Measurements from ENCODE around the gene TSPEAR. TPM values are rescaled to one million over a fixed set of nuclear protein-coding genes. Genes with fewer than 3 reads are reported as not detected.
"Not testable (repeated sequence)": the region's sequence is repeated elsewhere in the genome, so short reads cannot be mapped to it uniquely, and the experiment has no call there.

TSPEAR gene
- total RNA-seq, 1 donor = not detected

DNA sequence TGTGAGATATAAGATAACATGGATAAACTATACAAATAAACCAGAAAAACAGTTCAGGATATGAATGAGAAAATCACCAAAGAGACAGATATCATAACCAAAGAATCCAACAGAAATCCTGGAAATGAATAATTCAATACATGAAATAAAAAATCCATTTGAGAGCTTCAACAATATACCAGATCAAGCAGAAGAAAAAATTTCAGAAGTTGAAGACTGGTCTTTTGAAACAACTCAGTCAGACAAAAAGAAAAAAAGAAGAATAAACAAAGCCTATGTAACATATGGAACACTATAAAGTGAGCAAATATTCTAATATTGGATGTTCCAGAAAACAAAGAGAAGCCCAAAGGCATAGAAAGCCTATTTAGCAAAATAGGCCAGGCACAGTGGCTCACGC lies 39.5 kb downstream of the TSPEAR start:
- no peak overlapping the region for H3K4me3 ChIP-seq (ENCODE audit: low read length)
- no peaks in the 10 kb centered on the region for H3K9me3 ChIP-seq (ENCODE audit: low read depth, low read length)
- no peaks in the 10 kb centered on the region for H3K4me1 ChIP-seq (ENCODE audit: insufficient read depth, low read length)
- peaks cover 4% of the 10 kb centered on the region for H3K27me3 ChIP-seq (ENCODE audit: insufficient read depth, low read length)

DNA sequence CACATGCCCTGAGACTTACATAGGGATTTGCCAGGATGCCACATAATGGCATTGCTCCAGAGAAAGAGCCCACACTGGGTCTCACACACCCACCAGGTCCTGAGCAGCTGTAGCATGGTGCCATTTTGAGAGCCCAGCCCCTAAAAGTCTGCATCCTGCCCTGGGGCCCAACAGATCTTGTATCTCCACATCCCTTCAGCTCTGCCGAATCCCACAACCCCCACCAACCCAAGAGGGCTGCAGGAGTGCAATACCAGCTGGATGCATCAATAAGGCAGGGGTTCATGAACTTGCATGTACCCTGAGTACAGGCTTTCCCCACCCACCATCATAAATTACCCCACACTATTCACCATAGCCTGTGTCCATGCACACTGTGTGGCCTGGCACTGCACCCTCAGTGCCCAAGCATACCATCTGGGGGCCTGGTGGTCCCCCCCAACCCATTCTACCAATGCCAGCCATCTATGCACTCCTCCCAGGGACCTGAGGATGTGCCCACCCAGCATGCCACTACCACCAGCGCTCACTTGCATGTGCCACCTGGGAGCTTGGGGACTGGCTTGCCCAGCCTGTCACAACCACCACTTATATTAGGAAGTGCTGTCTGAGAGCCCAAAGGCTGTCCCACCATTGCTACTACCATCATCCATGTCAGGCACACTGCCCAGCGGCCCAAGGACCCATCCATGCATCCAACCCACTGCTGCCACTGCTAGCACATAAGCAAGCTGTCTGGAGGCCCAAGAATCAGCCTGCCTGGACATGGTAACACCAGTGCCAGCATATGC lies 40.5 kb downstream of the TSPEAR start:
- Histone ChIP-seq H3K9me3 (ENCODE audit: low read depth, low read length) (no peaks in the 10 kb centered on the region), H3K27me3 (ENCODE audit: insufficient read depth, low read length) (peaks cover 4% of the 10 kb centered on the region), H3K4me1 (ENCODE audit: insufficient read depth, low read length) (no peaks in the 10 kb centered on the region), H3K4me3 (ENCODE audit: low read length) (no peak overlapping the region)

DNA sequence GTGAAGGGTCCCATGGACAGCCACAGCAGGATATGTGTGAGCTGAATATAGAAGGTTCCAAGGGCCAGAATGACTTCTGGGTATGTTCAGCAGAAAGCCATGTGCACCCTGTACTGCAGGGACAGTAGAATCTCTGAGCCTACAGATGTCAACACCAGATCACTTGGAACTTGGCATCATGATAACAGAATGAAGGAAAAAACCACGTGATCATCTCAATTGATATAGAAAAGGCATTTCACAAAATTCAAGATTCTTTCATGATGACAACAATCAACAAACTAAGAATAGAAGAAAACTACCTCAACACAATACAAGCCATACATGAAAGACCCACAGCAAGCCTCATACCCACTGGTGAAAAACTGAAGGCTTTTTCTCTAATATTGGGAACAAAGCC lies 43.8 kb downstream of the TSPEAR start:
- Histone ChIP-seq H3K27me3 (ENCODE audit: insufficient read depth, low read length) (peaks cover 7% of the 10 kb centered on the region), H3K9me3 (ENCODE audit: low read depth, low read length) (peaks cover 7% of the 10 kb centered on the region), H3K4me1 (ENCODE audit: insufficient read depth, low read length) (no peaks in the 10 kb centered on the region), H3K4me3 (ENCODE audit: low read length) (no peak overlapping the region)

DNA sequence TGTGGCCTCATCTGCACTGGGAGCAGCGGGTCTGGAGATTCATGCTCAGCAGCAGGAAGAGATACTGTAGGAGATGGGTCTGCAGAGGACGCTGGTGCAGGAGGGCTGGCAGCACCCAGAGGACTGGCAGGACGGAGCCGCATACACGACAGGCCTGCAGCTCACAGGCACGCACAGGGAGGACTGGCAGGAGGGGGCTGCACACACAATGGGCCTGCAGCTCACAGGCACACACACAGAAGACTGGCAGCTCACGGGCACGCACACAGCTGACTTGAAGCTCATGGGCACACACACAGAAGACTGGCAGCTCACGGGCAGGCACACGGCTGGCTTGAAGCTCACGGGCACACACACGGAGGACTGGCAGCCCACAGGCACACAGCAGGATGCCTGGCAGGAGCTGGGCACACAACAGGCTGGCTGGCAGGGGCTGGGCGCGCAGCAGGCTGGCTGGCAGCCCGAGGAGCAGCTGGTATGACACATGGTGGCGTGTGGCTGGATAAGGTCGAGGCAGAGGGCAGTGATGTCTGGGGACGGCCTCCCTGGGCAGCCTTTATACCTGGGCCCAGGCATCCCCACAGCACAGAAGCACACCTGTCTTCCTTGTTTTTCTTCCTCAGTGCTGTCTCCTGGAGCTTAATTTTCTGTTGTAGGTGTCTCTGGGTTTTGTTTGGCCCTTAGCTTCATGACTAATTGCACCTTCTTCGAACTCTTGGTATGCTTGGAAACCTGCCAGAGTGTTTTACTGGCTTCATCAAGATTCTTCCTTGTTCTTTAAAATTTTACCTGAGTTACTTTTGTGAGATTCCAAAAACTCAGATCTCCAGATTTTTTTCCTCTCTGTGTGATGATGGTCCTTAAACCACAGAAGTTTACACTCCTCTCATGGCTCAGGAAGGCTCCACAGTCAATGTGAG lies 44.7 kb downstream of the TSPEAR start, which contains the start of gene KRTAP12-2:
Gene KRTAP12-2 (minus strand): TSS at position 527 of the 920 bp plus-strand sequence. CDS start 41 bp downstream, at position 486.
- Histone ChIP-seq H3K27me3 (ENCODE audit: insufficient read depth, low read length) (peaks cover 7% of the 10 kb centered on the region), H3K4me1 (ENCODE audit: insufficient read depth, low read length) (no peaks in the 10 kb centered on the region), H3K9me3 (ENCODE audit: low read depth, low read length) (peaks cover 7% of the 10 kb centered on the region), H3K4me3 (ENCODE audit: low read length) (no peak within 1 kb of the TSS)

- Histone ChIP-seq H3K4me3 (ENCODE audit: low read length) (no peak overlapping the region), H3K27me3 (ENCODE audit: insufficient read depth, low read length) (peaks cover 7% of the 10 kb centered on the region), H3K4me1 (ENCODE audit: insufficient read depth, low read length) (no peaks in the 10 kb centered on the region), H3K9me3 (ENCODE audit: low read depth, low read length) (peaks cover 7% of the 10 kb centered on the region)
Observed at GRCh38 chr21:44664691-44665090, 46.7 kb downstream of the TSPEAR start.

DNA sequence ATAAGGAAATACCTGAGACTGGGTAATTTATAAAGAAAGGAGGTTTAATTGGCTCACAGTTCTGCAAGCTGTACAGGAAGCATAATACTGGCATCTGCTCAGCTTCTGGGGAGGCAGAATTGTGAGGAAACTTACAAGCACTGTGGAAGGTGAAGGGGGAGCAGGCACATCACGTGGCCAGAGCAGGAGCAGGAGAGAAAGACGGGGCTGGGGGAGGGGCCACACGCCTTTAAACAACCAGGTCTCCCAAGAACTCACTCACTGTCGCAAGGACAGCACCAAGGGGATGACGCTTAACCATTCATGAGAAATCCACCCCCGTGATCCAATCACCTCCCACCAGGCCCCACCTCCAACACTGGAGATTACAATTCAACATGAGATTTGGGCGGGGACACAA lies 49.8 kb downstream of the TSPEAR start:
- not testable (repeated sequence) for H3K27me3 ChIP-seq (ENCODE audit: insufficient read depth, low read length); H3K4me3 ChIP-seq (ENCODE audit: low read length); H3K9me3 ChIP-seq (ENCODE audit: low read depth, low read length)
- peaks cover 20% of the 10 kb centered on the region for H3K4me1 ChIP-seq (ENCODE audit: insufficient read depth, low read length)

DNA sequence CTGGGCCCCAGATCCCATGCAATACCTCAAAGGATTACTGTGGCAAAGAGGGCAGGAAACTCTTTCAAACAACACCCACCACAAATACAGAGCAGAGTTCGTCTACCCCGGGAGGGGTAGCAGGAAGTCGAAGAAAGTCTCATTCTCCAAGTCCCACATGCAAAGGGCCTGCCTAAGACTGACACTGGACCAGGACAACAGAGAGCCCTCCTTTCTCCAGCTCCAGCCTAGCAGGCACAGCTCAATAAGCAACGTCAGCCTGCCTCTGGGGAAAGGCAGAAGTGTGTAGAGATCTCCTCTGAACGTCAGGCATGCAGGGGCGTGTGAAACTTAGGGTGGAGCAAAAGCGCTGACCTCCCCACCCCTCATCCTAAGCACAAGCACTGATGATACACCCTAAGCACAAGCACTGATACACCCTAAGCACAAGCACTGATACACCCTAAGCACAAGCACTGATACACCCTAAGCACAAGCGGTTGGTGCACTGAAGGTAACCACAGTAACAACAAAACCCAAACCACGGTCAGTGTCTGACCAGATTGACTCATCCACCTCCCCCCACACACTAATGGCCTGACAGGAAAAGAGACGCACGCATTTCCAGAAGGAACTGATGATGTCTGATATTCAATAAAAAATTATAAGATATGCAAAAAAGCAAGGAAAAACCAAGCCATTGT lies 52.3 kb downstream of the TSPEAR start:
- H3K27me3 ChIP-seq (ENCODE audit: insufficient read depth, low read length) = peaks cover 2% of the 10 kb centered on the region
- peaks cover 27% of the 10 kb centered on the region for H3K4me1 ChIP-seq (ENCODE audit: insufficient read depth, low read length)
- peaks cover 6% of the 10 kb centered on the region for H3K9me3 ChIP-seq (ENCODE audit: low read depth, low read length)
- H3K4me3 ChIP-seq (ENCODE audit: low read length) = no peak overlapping the region

- Histone ChIP-seq H3K4me1 (ENCODE audit: insufficient read depth, low read length) (peaks cover 31% of the 10 kb centered on the region), H3K27me3 (ENCODE audit: insufficient read depth, low read length) (peaks cover under 1% of the 10 kb centered on the region), H3K9me3 (ENCODE audit: low read depth, low read length) (peaks cover under 1% of the 10 kb centered on the region), H3K4me3 (ENCODE audit: low read length) (no peak overlapping the region)
Observed at GRCh38 chr21:44658541-44658910, 52.8 kb downstream of the TSPEAR start.

DNA sequence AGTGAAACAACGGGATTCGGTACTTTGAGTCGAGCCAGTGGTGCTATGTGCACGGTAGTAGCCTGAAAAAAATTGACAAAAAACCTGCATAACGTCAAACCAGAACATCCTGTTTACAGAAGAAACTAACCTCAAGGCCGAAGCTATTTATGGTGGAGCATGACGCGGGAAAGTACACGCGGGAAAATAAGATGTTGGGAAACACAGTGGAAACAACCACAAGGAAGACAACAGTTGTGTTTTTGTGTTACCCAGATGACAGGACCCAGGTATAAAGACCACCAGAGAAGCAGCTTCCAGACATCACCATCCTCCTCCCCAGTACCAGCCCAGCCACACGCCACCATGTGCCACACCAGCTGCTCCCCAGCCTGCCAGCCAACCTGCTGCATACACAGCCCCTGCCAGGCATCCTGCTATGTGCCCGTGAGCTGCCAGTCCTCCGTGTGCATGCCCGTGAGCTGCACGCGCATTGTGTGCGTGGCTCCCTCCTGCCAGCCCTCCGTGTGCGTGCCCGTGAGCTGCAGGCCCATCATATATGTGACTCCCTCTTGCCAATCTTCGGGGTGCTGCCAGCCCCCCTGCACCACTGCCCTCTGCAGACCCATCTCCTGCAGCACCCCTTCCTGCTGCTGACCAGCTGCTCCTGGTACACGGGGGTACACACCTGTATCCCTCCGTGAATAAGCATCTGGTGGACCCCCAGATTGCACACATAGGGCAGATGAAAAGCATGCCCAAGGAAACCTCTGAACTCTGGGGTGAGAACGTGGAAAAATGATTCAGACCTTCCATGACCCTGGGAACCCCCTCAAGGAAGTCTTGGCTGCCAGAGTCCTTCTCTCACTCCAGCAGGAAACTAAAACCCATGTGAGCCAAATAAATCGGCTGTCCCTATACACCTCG lies 53.5 kb downstream of the TSPEAR start, which contains the start of gene KRTAP12-3:
Gene KRTAP12-3 (plus strand): TSS at position 298 of the 906 bp plus-strand sequence. CDS start 48 bp downstream, at position 346.
- Histone ChIP-seq H3K4me3 (ENCODE audit: low read length) (no peak within 1 kb of the TSS), H3K9me3 (ENCODE audit: low read depth, low read length) (no peaks in the 10 kb centered on the region), H3K27me3 (ENCODE audit: insufficient read depth, low read length) (no peaks in the 10 kb centered on the region), H3K4me1 (ENCODE audit: insufficient read depth, low read length) (peaks cover 31% of the 10 kb centered on the region)

DNA sequence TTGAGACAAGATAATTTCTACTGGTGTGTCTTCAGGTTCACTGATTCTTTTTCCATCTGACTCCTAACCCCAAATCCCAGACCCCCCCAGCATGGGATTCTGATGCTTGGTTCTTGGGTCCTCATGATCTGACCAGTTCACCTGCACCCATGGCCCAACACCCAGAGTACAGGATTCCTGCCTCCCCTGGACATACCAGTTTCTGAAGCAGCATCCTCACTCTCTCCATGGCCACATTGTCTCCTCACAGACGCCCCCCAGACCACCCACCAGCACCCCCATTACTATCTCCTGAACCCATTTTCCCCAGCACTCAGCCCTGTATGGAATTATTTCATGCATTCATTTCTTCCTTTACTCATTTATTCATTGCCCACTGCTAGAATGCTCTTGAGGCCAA lies 54.5 kb downstream of the TSPEAR start:
- no peaks in the 10 kb centered on the region for H3K27me3 ChIP-seq (ENCODE audit: insufficient read depth, low read length)
- H3K4me3 ChIP-seq (ENCODE audit: low read length) = no peak overlapping the region
- peaks cover 31% of the 10 kb centered on the region for H3K4me1 ChIP-seq (ENCODE audit: insufficient read depth, low read length)
- no peaks in the 10 kb centered on the region for H3K9me3 ChIP-seq (ENCODE audit: low read depth, low read length)

- Histone ChIP-seq H3K4me3 (ENCODE audit: low read length) (no peak within 1 kb of the TSS), H3K4me1 (ENCODE audit: insufficient read depth, low read length) (peaks cover 31% of the 10 kb centered on the region), H3K27me3 (ENCODE audit: insufficient read depth, low read length) (no peaks in the 10 kb centered on the region), H3K9me3 (ENCODE audit: low read depth, low read length) (no peaks in the 10 kb centered on the region)
Observed at GRCh38 chr21:44654576-44655175, 56.7 kb downstream of the TSPEAR start, which contains the start of gene KRTAP12-4. Gene KRTAP12-4, minus strand, starts transcription at chr21:44654659. Its CDS starts 45 bp downstream, at chr21:44654614.

DNA sequence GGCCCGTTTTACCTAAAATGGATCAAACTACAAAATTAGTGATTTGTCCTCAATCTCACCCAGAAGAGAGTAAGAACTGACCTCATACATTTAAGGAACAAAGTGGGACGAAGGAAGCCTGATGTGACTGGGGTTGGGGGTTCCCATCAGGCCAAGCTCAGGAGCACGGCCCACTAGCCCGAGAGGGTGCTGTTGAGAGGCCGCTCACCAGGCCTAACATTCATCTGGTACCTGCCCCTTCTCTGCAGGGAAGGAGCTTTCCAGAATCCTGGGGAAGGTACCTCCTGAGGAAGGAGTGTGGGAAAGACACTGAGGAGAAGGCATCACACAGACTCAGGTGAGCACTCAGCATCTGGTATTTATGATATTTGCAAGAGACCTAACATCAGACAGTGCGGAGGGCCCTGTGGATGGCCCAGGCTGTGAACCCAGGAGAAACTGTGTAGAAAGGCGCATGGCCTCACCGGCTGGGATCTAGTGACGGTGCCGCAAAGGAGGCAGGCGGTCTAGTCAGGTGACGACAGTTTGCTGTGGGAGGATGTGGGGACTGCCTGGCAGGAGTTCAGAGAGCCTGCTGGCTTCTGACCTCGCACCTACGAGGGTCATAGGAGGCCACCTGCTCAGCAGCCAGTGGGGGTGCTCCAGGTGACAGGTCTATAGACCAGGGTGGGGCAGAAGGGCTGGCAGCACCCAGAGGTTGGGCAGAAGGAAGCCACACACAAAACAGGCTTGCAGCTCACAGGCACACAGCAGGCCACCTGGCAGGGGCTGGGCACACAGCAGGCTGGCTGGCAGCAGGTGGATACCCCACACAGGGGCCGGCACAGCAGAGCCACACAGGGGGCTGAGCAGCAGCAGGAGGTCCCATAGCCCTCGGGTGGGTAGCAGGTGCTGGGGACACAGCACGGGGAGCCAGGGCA lies 57.5 kb downstream of the TSPEAR start:
- Histone ChIP-seq H3K4me3 (ENCODE audit: low read length) (no peak overlapping the region), H3K9me3 (ENCODE audit: low read depth, low read length) (no peaks in the 10 kb centered on the region), H3K27me3 (ENCODE audit: insufficient read depth, low read length) (no peaks in the 10 kb centered on the region), H3K4me1 (ENCODE audit: insufficient read depth, low read length) (peaks cover 28% of the 10 kb centered on the region)

DNA sequence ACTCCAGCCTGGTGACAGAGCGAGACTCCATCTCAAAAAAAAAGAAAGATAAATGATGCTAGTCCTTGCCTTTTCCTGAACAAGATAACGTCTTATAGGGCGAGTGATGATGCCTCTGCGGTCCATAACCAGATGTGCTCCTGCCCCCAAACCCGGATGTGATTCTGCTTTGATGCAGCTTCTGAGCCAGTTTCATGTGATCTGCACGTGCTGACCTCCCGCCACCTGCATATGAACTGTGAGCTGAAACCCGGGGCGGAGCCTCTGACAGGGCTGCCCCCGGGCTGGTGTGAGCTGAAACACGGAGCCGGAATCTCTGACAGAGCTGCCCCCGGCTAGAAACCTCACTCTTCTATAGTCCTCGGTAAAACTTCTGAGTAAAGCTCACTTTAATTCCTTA lies 58.2 kb downstream of the TSPEAR start:
- no peaks in the 10 kb centered on the region for H3K27me3 ChIP-seq (ENCODE audit: insufficient read depth, low read length)

More for the DNA sequence above, 58.2 kb downstream of the TSPEAR start:
- Histone ChIP-seq H3K4me1 (ENCODE audit: insufficient read depth, low read length) (peaks cover 20% of the 10 kb centered on the region), H3K4me3 (ENCODE audit: low read length) (no peak overlapping the region), H3K9me3 (ENCODE audit: low read depth, low read length) (no peaks in the 10 kb centered on the region)
